ENCODE data around the gene FERMT3. TPM values are rescaled to one million over a fixed set of nuclear protein-coding genes. Genes with fewer than 3 reads are reported as not detected.

The FERMT3 gene
- total and polyA plus RNA-seq, 2 of the 13 experiments (the other 11 are each of a cell fraction or from before 2014, with no cell fraction given) = 0.29 TPM; not detected in 1

- TF ChIP-seq PREB (CRISPR knock-in tag; IDR thresholded peaks at IDR 0.05) (no peak), ZNF350 (CRISPR knock-in tag; IDR thresholded peaks at IDR 0.05; ENCODE audit: borderline replicate concordance, low read depth) (no peak; the same call in 1 of the 2 replicates), ZNF501 (CRISPR knock-in tag; IDR thresholded peaks at IDR 0.05) (no peak), PHF5A (CRISPR knock-in tag; IDR thresholded peaks at IDR 0.05; ENCODE audit: low read depth, unreplicated experiment) (no peak), ZNF407 (CRISPR knock-in tag; IDR thresholded peaks at IDR 0.05; ENCODE audit: not compliant biosample characterization) (no peak), MYNN (CRISPR knock-in tag; IDR thresholded peaks at IDR 0.05; ENCODE audit: low read depth) (peak; percentile 76; the same call in 1 of the 2 replicates), ZNF367 (CRISPR knock-in tag; IDR thresholded peaks at IDR 0.05; ENCODE audit: borderline replicate concordance) (no peak), HOXD1 (CRISPR knock-in tag; IDR thresholded peaks at IDR 0.05) (no peak), ZNF496 (CRISPR knock-in tag; IDR thresholded peaks at IDR 0.05; ENCODE audit: insufficient replicate concordance) (no peak), RORA (CRISPR knock-in tag; IDR thresholded peaks at IDR 0.05) (no peak), ZNF629 (CRISPR knock-in tag; conservative IDR thresholded peaks at IDR 0.05) (no peak), ZNF749 (CRISPR knock-in tag; IDR thresholded peaks at IDR 0.05; ENCODE audit: borderline replicate concordance) (0 out of 2 replicates have a peak, but pooled peaks have one; percentile 28), SUZ12 (IDR thresholded peaks at IDR 0.05; ENCODE audit: low read depth, low read length) (no peak), BCLAF1 (IDR thresholded peaks at IDR 0.05) (no peak)
These were observed 20.6 kb upstream of the FERMT3 start, which contains the start of gene STIP1 (continued) for GRCh38 chr11:64185693-64186491.
